WTC11 (cell line): ENCODE measurements around the gene TNNT3. TPM values are rescaled to one million over a fixed set of nuclear protein-coding genes. Genes with fewer than 3 reads are reported as not detected.

ENCODE experiments used
- ATAC-seq: fragments of 200-7000 bp; cut with Tn5 transposase; 2 replicates; pipeline ENCODE4 v1.10.0; 2021; ENCODE audit warnings: mild to moderate bottlenecking, moderate library complexity
- CTCF ChIA-PET: fragments of 300-600 bp; sonication (Branson Sonifier 250); formaldehyde crosslinking; loops from one replicate; lab custom pipeline; 2021; ENCODE audit warnings: antibody characterized with exemption; lab: Charles Lee
- POLR2A ChIA-PET: fragments of 350-600 bp; sonication (Branson Sonifier 250); formaldehyde crosslinking; loops from one replicate; lab custom pipeline; 2021; ENCODE audit warnings: antibody characterized with exemption; lab: Charles Lee
- DNase-seq: peaks from one replicate; pipeline ENCODE4 v3.0.0; 2021; ENCODE audit warnings: low spot score
- H3K27ac Mint-ChIP-seq: 2 replicates; pipeline ENCODE4 v1.8.0; 2021; ENCODE audit warnings: mixed read lengths
- H3K27me3 Mint-ChIP-seq: 2 replicates; pipeline ENCODE4 v1.8.0; 2021; ENCODE audit warnings: low read depth, mild to moderate bottlenecking, moderate library complexity, mixed read lengths
- H3K36me3 Mint-ChIP-seq: 2 replicates; pipeline ENCODE4 v1.8.0; 2021; ENCODE audit warnings: mixed read lengths
- H3K4me1 Mint-ChIP-seq: 2 replicates; pipeline ENCODE4 v1.8.0; 2022; ENCODE audit warnings: mixed read lengths
- H3K4me3 Mint-ChIP-seq: 2 replicates; pipeline ENCODE4 v1.8.0; 2021; ENCODE audit warnings: mild to moderate bottlenecking, moderate library complexity, mixed read lengths
- H3K9me3 Mint-ChIP-seq: 2 replicates; pipeline ENCODE4 v1.8.0; 2021; ENCODE audit warnings: mixed read lengths
- ATF2 ChIP-seq: sonication (generic); formaldehyde crosslinking; IDR thresholded peaks from 2 replicates; pipeline ENCODE4 v1.8.1; 2022; ENCODE audit warnings: low read depth, missing genetic modification reagents, borderline replicate concordance
- CDX4 ChIP-seq: fragments of 250-450 bp; sonication (Bioruptor Pico); IDR thresholded peaks from 2 replicates; pipeline ENCODE4 v1.9.0; 2021; ENCODE audit warnings: moderate library complexity, mild to moderate bottlenecking, inconsistent platforms, borderline replicate concordance
- EMX1 ChIP-seq: fragments of 250-450 bp; sonication (Bioruptor Pico); IDR thresholded peaks from 2 replicates; pipeline ENCODE4 v1.8.0; 2021; ENCODE audit warnings: mild to moderate bottlenecking
- ESRRA ChIP-seq: sonication (generic); formaldehyde crosslinking; IDR thresholded peaks from 2 replicates; pipeline ENCODE4 v1.8.1; 2022; ENCODE audit warnings: mild to moderate bottlenecking, missing genetic modification reagents, borderline replicate concordance
- GRHL2 ChIP-seq: fragments of 250-450 bp; sonication (Bioruptor Pico); IDR thresholded peaks from 2 replicates; pipeline ENCODE4 v1.8.0; 2022; ENCODE audit warnings: mild to moderate bottlenecking, moderate library complexity; ENCODE audit not compliant: insufficient replicate concordance, severe bottlenecking
- IRF1 ChIP-seq: sonication (generic); formaldehyde crosslinking; IDR thresholded peaks from 2 replicates; pipeline ENCODE4 v1.8.0; 2023; ENCODE audit warnings: missing genetic modification reagents
- JUN ChIP-seq: sonication (generic); formaldehyde crosslinking; IDR thresholded peaks from 2 replicates; pipeline ENCODE4 v1.8.0; 2023; ENCODE audit warnings: mild to moderate bottlenecking, missing genetic modification reagents
- KAT7 ChIP-seq: sonication (generic); formaldehyde crosslinking; IDR thresholded peaks from 2 replicates; pipeline ENCODE4 v1.8.1; 2023; ENCODE audit warnings: missing genetic modification reagents, mild to moderate bottlenecking, borderline replicate concordance
- NFE2L1 ChIP-seq: sonication (generic); formaldehyde crosslinking; IDR thresholded peaks from 2 replicates; pipeline ENCODE4 v1.8.1; 2023; ENCODE audit warnings: missing genetic modification reagents
- PREB ChIP-seq: sonication (generic); formaldehyde crosslinking; IDR thresholded peaks from 2 replicates; pipeline ENCODE4 v1.8.1; 2022; ENCODE audit warnings: mild to moderate bottlenecking, missing genetic modification reagents, moderate library complexity, borderline replicate concordance
- RELA ChIP-seq: sonication (generic); formaldehyde crosslinking; IDR thresholded peaks from 2 replicates; pipeline ENCODE4 v1.8.1; 2022; ENCODE audit warnings: missing genetic modification reagents, mild to moderate bottlenecking, borderline replicate concordance
- SOX15 ChIP-seq: fragments of 250-450 bp; sonication (Bioruptor Pico); IDR thresholded peaks from 2 replicates; pipeline ENCODE4 v1.9.0; 2021; ENCODE audit warnings: mild to moderate bottlenecking
- SP1 ChIP-seq: sonication (generic); formaldehyde crosslinking; conservative IDR thresholded peaks from 2 replicates; pipeline ENCODE4 v1.8.1; 2022; ENCODE audit warnings: missing genetic modification reagents
- STAT6 ChIP-seq: sonication (generic); formaldehyde crosslinking; conservative IDR thresholded peaks from 2 replicates; pipeline ENCODE4 v1.8.1; 2023; ENCODE audit warnings: mild to moderate bottlenecking, low read depth, missing genetic modification reagents, moderate library complexity
- USF2 ChIP-seq: sonication (generic); formaldehyde crosslinking; IDR thresholded peaks from 2 replicates; pipeline ENCODE4 v1.8.1; 2023; ENCODE audit warnings: mild to moderate bottlenecking, missing genetic modification reagents, moderate library complexity
- ZBTB21 ChIP-seq: sonication (generic); formaldehyde crosslinking; IDR thresholded peaks from 2 replicates; pipeline ENCODE4 v1.8.1; 2023; ENCODE audit warnings: mild to moderate bottlenecking, missing genetic modification reagents, borderline replicate concordance
- ZNF138 ChIP-seq: sonication (generic); formaldehyde crosslinking; conservative IDR thresholded peaks from 2 replicates; pipeline ENCODE4 v1.8.1; 2022; ENCODE audit warnings: mild to moderate bottlenecking, moderate library complexity, missing genetic modification reagents
- ZNF219 ChIP-seq: sonication (generic); formaldehyde crosslinking; IDR thresholded peaks from 2 replicates; pipeline ENCODE4 v1.8.0; 2023; ENCODE audit warnings: missing genetic modification reagents, mild to moderate bottlenecking, borderline replicate concordance
- ZNF317 ChIP-seq: sonication (generic); formaldehyde crosslinking; IDR thresholded peaks from 2 replicates; pipeline ENCODE4 v1.8.1; 2023; ENCODE audit warnings: low read depth, mild to moderate bottlenecking, moderate library complexity, missing genetic modification reagents, borderline replicate concordance
- ZNF423 ChIP-seq: fragments of 250-450 bp; sonication (Bioruptor Pico); IDR thresholded peaks from 2 replicates; pipeline ENCODE4 v2.1.2; 2022; ENCODE audit warnings: mild to moderate bottlenecking, moderate library complexity
- total RNA-seq: library from RNA; stranded (reverse); gene quantifications from 3 replicates; pipeline ENCODE4 v1.2.3, GENCODE V29; 2021

Gene TNNT3
- total RNA-seq, 1 experiment from 2014 or later = not detected

- Mint-ChIP-seq H3K27me3 (peaks cover 10% of the 10 kb centered on the region), H3K4me1 (peaks cover 9% of the 10 kb centered on the region), H3K27ac (no peak overlapping the region), H3K9me3 (no peaks in the 10 kb centered on the region), H3K4me3 (no peak overlapping the region), H3K36me3 (no peaks in the 10 kb centered on the region)
- DNase-seq = no peak
- ChIA-PET CTCF (interaction anchor here (1.1 kb wide), 1 partner anchor 252 kb away, joined by 3 read pairs; no protein-coding TSS in a partner anchor), POLR2A (no interaction called here)
- TF ChIP-seq KAT7 (CRISPR knock-in tag) (no peak), USF2 (CRISPR knock-in tag) (no peak), ZNF138 (no peak), SP1 (CRISPR knock-in tag) (no peak), SOX15 (CRISPR knock-in tag) (no peak), STAT6 (CRISPR knock-in tag) (no peak), ZNF423 (CRISPR knock-in tag) (no peak), JUN (CRISPR knock-in tag) (no peak), CDX4 (no peak), EMX1 (CRISPR knock-in tag) (no peak)
- ATAC-seq = no peak
Observed at GRCh38 chr11:1899686-1900085, 19.8 kb upstream of the TNNT3 start.

- ATAC-seq (no peak), DNase-seq (no peak)
- H3K27ac Mint-ChIP-seq = no peak overlapping the region
- peaks cover 2% of the 10 kb centered on the region; the same call in 1 of the 2 replicates for H3K27me3 Mint-ChIP-seq
- no peak overlapping the region for H3K4me3 Mint-ChIP-seq
- ChIA-PET POLR2A (no interaction called here), CTCF (interaction anchor here (0.6 to 4.6 kb wide), 11 partner anchors 11 to 360 kb away, joined by 3 to 23 read pairs (median 4); no protein-coding TSS in a partner anchor)
- H3K9me3 Mint-ChIP-seq = no peaks in the 10 kb centered on the region
- peaks cover 24% of the 10 kb centered on the region for H3K4me1 Mint-ChIP-seq
- no peaks in the 10 kb centered on the region for H3K36me3 Mint-ChIP-seq
- TF ChIP-seq ESRRA (CRISPR knock-in tag) = no peak
- no peak for TF ChIP-seq CDX4
- no peak for TF ChIP-seq GRHL2
- TF ChIP-seq EMX1 (CRISPR knock-in tag) = no peak
- no peak for TF ChIP-seq ZNF317 (CRISPR knock-in tag)
- no peak for TF ChIP-seq RELA (CRISPR knock-in tag)
- TF ChIP-seq NFE2L1 (CRISPR knock-in tag) = no peak
- no peak for TF ChIP-seq ZNF219 (CRISPR knock-in tag)
- no peak for TF ChIP-seq ATF2 (CRISPR knock-in tag)
- no peak for TF ChIP-seq IRF1 (CRISPR knock-in tag)
- TF ChIP-seq ZBTB21 (CRISPR knock-in tag) = no peak
- TF ChIP-seq PREB (CRISPR knock-in tag) = no peak
- TF ChIP-seq STAT6 (CRISPR knock-in tag) = no peak
- TF ChIP-seq SP1 (CRISPR knock-in tag) = no peak
Observed at GRCh38 chr11:1906181-1906580, 13.3 kb upstream of the TNNT3 start.
